C1 segment of cervical spinal cord (tissue), 14 donors: ENCODE results near the gene KIAA1958.
"Not testable (repeated sequence)": the region's sequence is repeated elsewhere in the genome, so short reads cannot be mapped to it uniquely, and the experiment has no call there.

Experiments used
- DNase-seq, 14 donors: peaks; one replicate each; lab custom pipeline; 2025; lab: John Stamatoyannopoulos, UW

The KIAA1958 gene

GRCh38 chr9:112555101-112555643, 68.5 kb downstream of the KIAA1958 start:
- DNase-seq = no peak

- DNase-seq = no peak
Observed at GRCh38 chr9:112555844-112556482, 69.3 kb downstream of the KIAA1958 start.

- DNase-seq = no peak
Observed at GRCh38 chr9:112556497-112557442, 70.1 kb downstream of the KIAA1958 start.

GRCh38 chr9:112558476-112558875, 71.8 kb downstream of the KIAA1958 start:
- DNase-seq = no peak

GRCh38 chr9:112558978-112559377, 72.4 kb downstream of the KIAA1958 start:
- no peak for DNase-seq

GRCh38 chr9:112559629-112560413, 73.2 kb downstream of the KIAA1958 start:
- no peak for DNase-seq

GRCh38 chr9:112562235-112562958, 75.8 kb downstream of the KIAA1958 start:
- DNase-seq = no peak

GRCh38 chr9:112569186-112569585, 82.6 kb downstream of the KIAA1958 start:
- DNase-seq = no peak

GRCh38 chr9:112570671-112571167, 84.1 kb downstream of the KIAA1958 start:
- DNase-seq = peak in 12 of 14 donors; percentile 4 to 69 (median 50)

- DNase-seq = no peak
Observed at GRCh38 chr9:112571624-112572355, 85.2 kb downstream of the KIAA1958 start.

GRCh38 chr9:112572416-112572815, 85.8 kb downstream of the KIAA1958 start:
- DNase-seq = no peak

- DNase-seq = no peak
Observed at GRCh38 chr9:112574008-112574407, 87.4 kb downstream of the KIAA1958 start.

GRCh38 chr9:112575107-112575506, 88.5 kb downstream of the KIAA1958 start:
- DNase-seq = no peak

GRCh38 chr9:112581469-112582176, 95.0 kb downstream of the KIAA1958 start:
- no peak for DNase-seq

- DNase-seq = no peak
Observed at GRCh38 chr9:112582371-112583262, 96.0 kb downstream of the KIAA1958 start.

GRCh38 chr9:112586599-112587155, 100.0 kb downstream of the KIAA1958 start:
- peak in 1 of 14 donors; percentile 4 for DNase-seq

- not testable (repeated sequence) for DNase-seq
Observed at GRCh38 chr9:112591875-112592274, 105.2 kb downstream of the KIAA1958 start.

- DNase-seq = no peak
Observed at GRCh38 chr9:112599732-112600131, 113.1 kb downstream of the KIAA1958 start.
